MM.1S (cell line): ENCODE data around the gene MUC3A.

Experiments
- DNase-seq: peaks from one replicate; pipeline ENCODE4 v3.0.0-alpha.2; 2015
- H2AFZ ChIP-seq: fragments of 300-600 bp; sonication (generic); 2 replicates; pipeline ENCODE4 v1.6.0; 2016; ENCODE audit warnings: antibody characterized with exemption, low read length
- H3F3A ChIP-seq: fragments of 300-600 bp; sonication (generic); 2 replicates; pipeline ENCODE4 v1.6.1; 2016; ENCODE audit warnings: mild to moderate bottlenecking, antibody characterized with exemption, low read length, moderate library complexity, mixed read lengths; ENCODE audit not compliant: insufficient read depth
- H3K27ac ChIP-seq: fragments of 300-600 bp; sonication (generic); 2 replicates; pipeline ENCODE4 v1.5.1; 2016; ENCODE audit warnings: mild to moderate bottlenecking, low read length
- H3K27me3 ChIP-seq: fragments of 300-600 bp; sonication (generic); replicated peaks from 2 replicates; pipeline ENCODE4 v1.6.0; 2016; ENCODE audit warnings: low read length; ENCODE audit not compliant: insufficient read depth
- H3K36me3 ChIP-seq: fragments of 300-600 bp; sonication (generic); replicated peaks from 2 replicates; pipeline ENCODE4 v1.6.1; 2016; ENCODE audit warnings: mild to moderate bottlenecking, low read length, mixed read lengths; ENCODE audit not compliant: insufficient read depth
- H3K4me1 ChIP-seq: fragments of 300-600 bp; sonication (generic); 2 replicates; pipeline ENCODE4 v1.6.1; 2016; ENCODE audit warnings: low read length, mixed read lengths
- H3K4me2 ChIP-seq: fragments of 300-600 bp; sonication (generic); 2 replicates; pipeline ENCODE4 v1.6.0; 2016; ENCODE audit warnings: low read depth, low read length
- H3K4me3 ChIP-seq: fragments of 300-600 bp; sonication (generic); 2 replicates; pipeline ENCODE4 v1.5.1; 2016; ENCODE audit warnings: low read length, mixed read lengths
- H3K79me2 ChIP-seq: fragments of 300-600 bp; sonication (generic); 2 replicates; pipeline ENCODE4 v1.6.1; 2016; ENCODE audit warnings: mixed run types, low read length, mixed read lengths
- H3K9ac ChIP-seq: fragments of 300-600 bp; sonication (generic); 2 replicates; pipeline ENCODE4 v1.6.1; 2016; ENCODE audit warnings: low read length, mixed read lengths
- H3K9me2 ChIP-seq: fragments of 300-600 bp; sonication (generic); replicated peaks from 2 replicates; pipeline ENCODE4 v1.6.1; 2016; ENCODE audit warnings: mild to moderate bottlenecking, low read length, mixed read lengths; ENCODE audit not compliant: insufficient read depth
- H3K9me3 ChIP-seq: fragments of 300-600 bp; sonication (generic); replicated peaks from 2 replicates; pipeline ENCODE4 v1.6.1; 2016; ENCODE audit warnings: mild to moderate bottlenecking, low read length, mixed read lengths; ENCODE audit not compliant: insufficient read depth
- H4K20me1 ChIP-seq: fragments of 300-600 bp; sonication (generic); 2 replicates; pipeline ENCODE4 v1.6.1; 2016; ENCODE audit warnings: mild to moderate bottlenecking, low read length, moderate library complexity, mixed read lengths; ENCODE audit not compliant: insufficient read depth
- EZH2 ChIP-seq: fragments of 300-600 bp; sonication (generic); optimal IDR thresholded peaks from 2 replicates; pipeline ENCODE3; 2017; ENCODE audit warnings: low read depth, mild to moderate bottlenecking, antibody characterized with exemption, low read length, mixed read lengths
- EZH2phosphoT487 ChIP-seq: fragments of 300-600 bp; sonication (generic); IDR thresholded peaks from 2 replicates; pipeline ENCODE4 v1.6.1; 2018; ENCODE audit warnings: antibody characterized with exemption, low read length
- TF ChIP-seq, protein P1 (sequence below): fragments of 300-600 bp; sonication (generic); IDR thresholded peaks from 2 replicates; pipeline ENCODE4 v1.5.1; 2016; ENCODE audit warnings: antibody characterized with exemption, low read length, mixed read lengths

MUC3A gene

DNA sequence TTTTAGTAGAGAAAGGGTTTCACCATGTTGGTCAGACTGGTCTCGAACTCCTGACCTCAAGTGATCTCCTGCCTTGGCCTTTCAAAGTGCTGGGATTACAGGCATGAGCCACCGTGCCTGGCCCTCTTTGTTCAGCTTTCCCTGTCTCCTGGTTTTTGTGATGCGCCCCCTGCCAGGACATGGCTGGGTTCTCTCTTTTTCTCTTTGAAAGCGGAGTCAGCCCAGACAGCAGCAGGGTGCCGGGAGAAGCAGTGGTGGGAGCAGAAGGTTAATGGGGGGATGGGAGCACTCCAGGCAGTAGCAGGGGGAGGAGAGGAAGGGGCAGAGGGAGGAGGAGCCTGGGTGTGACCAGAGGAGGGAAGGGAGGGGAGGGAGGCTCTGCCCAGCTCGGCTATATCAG, 1.8 kb downstream of the MUC3A start:
- H3K27me3 ChIP-seq, result peaks cover 83% of the 10 kb centered on the region
- H3K4me1 ChIP-seq, result no peaks in the 10 kb centered on the region
- no peak overlapping the region for H2AFZ ChIP-seq
- no peak overlapping the region for H3K4me2 ChIP-seq
- no peaks in the 10 kb centered on the region for H3F3A ChIP-seq
- no peak overlapping the region for H3K27ac ChIP-seq
- H3K4me3 ChIP-seq, result no peak overlapping the region
- no peaks in the 10 kb centered on the region for H3K36me3 ChIP-seq
- no peaks in the 10 kb centered on the region for H3K9me2 ChIP-seq
- no peak overlapping the region for H3K9ac ChIP-seq
- H3K79me2 ChIP-seq, result no peaks in the 10 kb centered on the region
- TF ChIP-seq EZH2 (no peak), EZH2phosphoT487 (no peak)
- TF ChIP-seq, protein P1, sequence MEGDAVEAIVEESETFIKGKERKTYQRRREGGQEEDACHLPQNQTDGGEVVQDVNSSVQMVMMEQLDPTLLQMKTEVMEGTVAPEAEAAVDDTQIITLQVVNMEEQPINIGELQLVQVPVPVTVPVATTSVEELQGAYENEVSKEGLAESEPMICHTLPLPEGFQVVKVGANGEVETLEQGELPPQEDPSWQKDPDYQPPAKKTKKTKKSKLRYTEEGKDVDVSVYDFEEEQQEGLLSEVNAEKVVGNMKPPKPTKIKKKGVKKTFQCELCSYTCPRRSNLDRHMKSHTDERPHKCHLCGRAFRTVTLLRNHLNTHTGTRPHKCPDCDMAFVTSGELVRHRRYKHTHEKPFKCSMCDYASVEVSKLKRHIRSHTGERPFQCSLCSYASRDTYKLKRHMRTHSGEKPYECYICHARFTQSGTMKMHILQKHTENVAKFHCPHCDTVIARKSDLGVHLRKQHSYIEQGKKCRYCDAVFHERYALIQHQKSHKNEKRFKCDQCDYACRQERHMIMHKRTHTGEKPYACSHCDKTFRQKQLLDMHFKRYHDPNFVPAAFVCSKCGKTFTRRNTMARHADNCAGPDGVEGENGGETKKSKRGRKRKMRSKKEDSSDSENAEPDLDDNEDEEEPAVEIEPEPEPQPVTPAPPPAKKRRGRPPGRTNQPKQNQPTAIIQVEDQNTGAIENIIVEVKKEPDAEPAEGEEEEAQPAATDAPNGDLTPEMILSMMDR, result no peak
- DNase-seq, result no peak
- no peaks in the 10 kb centered on the region for H3K9me3 ChIP-seq
- H4K20me1 ChIP-seq, result no peaks in the 10 kb centered on the region

DNA sequence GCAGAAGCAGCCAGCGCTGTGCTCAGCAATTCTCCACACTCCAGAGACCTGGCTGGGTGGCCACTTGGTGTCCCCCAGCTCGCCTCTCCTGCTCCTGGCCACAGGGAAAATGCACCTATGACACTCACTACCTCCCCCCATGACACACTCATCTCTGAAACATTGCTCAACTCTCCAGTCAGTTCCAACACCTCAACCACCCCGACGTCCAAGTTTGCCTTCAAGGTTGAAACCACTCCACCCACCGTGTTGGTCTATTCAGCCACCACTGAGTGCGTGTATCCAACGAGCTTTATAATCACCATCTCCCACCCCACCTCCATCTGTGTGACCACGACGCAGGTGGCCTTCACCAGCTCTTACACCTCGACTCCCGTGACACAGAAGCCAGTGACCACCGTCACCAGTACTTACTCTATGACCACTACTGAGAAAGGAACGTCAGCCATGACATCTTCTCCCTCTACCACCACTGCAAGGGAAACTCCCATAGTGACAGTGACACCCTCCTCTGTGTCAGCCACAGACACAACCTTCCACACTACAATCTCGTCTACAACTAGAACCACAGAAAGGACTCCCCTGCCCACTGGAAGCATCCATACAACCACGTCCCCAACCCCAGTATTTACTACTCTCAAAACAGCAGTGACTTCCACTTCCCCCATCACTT, 2.7 kb downstream of the MUC3A start:
- no peak overlapping the region for H3K4me3 ChIP-seq
- no peak overlapping the region for H3K27ac ChIP-seq
- H3F3A ChIP-seq, result no peaks in the 10 kb centered on the region
- H3K9me3 ChIP-seq, result no peaks in the 10 kb centered on the region
- H3K9ac ChIP-seq, result no peak overlapping the region
- H2AFZ ChIP-seq, result no peak overlapping the region
- no peaks in the 10 kb centered on the region for H3K4me1 ChIP-seq
- H3K27me3 ChIP-seq, result peaks cover 77% of the 10 kb centered on the region
- no peak overlapping the region for H3K4me2 ChIP-seq
- no peak for DNase-seq
- no peak for TF ChIP-seq EZH2phosphoT487
- TF ChIP-seq, protein P1, result no peak
- TF ChIP-seq EZH2, result no peak
- no peaks in the 10 kb centered on the region for H3K9me2 ChIP-seq
- no peaks in the 10 kb centered on the region for H3K36me3 ChIP-seq
- H3K79me2 ChIP-seq, result no peaks in the 10 kb centered on the region
- H4K20me1 ChIP-seq, result no peaks in the 10 kb centered on the region

DNA sequence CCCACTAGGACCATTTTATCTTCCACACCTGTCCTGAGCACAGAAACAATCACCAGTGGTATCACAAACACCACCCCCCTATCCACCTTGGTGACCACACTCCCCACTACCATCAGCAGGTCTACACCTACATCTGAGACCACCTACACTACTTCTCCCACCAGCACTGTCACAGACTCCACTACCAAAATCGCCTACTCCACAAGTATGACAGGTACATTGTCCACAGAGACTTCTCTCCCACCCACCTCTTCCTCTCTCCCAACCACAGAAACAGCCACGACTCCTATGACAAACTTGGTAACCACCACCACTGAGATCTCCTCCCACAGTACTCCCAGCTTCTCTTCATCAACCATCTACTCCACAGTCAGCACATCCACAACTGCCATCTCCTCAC, 3.3 kb downstream of the MUC3A start:
- no peaks in the 10 kb centered on the region for H3K79me2 ChIP-seq
- no peak overlapping the region for H3K4me3 ChIP-seq
- H3F3A ChIP-seq, result no peaks in the 10 kb centered on the region
- no peaks in the 10 kb centered on the region for H4K20me1 ChIP-seq
- no peaks in the 10 kb centered on the region for H3K36me3 ChIP-seq
- H3K9ac ChIP-seq, result no peak overlapping the region
- H3K4me2 ChIP-seq, result no peak overlapping the region
- H3K4me1 ChIP-seq, result no peaks in the 10 kb centered on the region
- no peaks in the 10 kb centered on the region for H3K9me2 ChIP-seq
- peaks cover 78% of the 10 kb centered on the region for H3K27me3 ChIP-seq
- no peak overlapping the region for H3K27ac ChIP-seq
- no peak for TF ChIP-seq EZH2
- TF ChIP-seq EZH2phosphoT487, result no peak
- TF ChIP-seq, protein P1, result no peak
- no peak for DNase-seq
- no peak overlapping the region for H2AFZ ChIP-seq
- H3K9me3 ChIP-seq, result no peaks in the 10 kb centered on the region
